RPMI8226 (cell line): ENCODE measurements around the gene LAMA4.

Source experiments
- DNase-seq: peaks from one replicate; pipeline ENCODE4 v3.0.0-alpha.2; 2015

LAMA4 gene

GRCh38 chr6:112253841-112254816, at the start of gene LAMA4:
Gene LAMA4, minus strand, starts transcription at chr6:112254567. Its CDS starts 417 bp downstream, at chr6:112254150.
- DNase-seq, result no peak

DNA sequence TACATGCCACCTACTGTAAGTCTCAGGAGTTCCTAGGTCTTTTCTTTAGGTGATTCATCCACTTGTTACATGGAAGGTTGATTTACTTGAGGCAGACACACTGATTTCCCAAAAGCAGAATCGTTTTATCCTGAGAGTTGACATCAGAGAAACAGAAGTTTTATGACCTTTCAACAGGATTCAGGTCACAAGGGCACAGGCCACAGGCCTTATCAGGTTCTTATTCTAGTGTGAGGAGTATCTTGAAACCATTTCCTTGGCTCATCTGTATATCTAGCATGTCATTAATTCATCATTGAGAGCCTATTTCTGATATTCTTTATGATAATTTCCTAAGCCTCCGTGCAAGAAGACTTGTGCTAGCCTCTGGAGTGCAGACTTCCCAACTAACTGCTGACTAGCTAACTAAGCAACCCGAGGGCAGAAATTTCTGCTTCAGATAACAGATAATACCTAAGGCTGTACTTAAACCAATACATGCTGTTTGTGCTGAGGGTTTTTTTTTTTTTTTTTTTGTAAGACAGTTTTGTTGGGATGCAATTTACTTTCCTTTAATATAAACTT, 47.9 kb upstream of the LAMA4 start:
- DNase-seq, result no peak

DNA sequence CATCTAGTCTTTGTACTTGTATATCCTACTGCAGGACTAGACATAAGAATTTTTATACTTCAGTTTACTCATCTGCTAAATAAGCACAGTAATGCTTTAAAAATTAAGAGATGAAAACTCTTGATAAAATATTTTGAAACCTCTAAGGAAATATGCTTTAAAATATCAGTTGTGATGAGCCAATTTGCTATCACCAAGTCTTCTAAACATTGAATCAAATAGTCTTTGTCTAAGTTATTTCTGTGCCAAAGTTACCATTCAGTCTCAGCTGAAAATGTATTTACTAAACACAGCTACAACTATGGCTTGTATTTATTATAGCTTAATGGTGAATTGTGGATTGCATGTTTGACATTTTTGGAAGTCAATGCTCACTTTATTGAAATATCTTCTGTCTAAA, 46.5 kb upstream of the LAMA4 start:
- DNase-seq, result no peak

- DNase-seq, result no peak
These were observed 44.5 kb upstream of the LAMA4 start for GRCh38 chr6:112298816-112299281.

- no peak for DNase-seq
These were observed 43.8 kb upstream of the LAMA4 start for GRCh38 chr6:112298021-112298745.

DNA sequence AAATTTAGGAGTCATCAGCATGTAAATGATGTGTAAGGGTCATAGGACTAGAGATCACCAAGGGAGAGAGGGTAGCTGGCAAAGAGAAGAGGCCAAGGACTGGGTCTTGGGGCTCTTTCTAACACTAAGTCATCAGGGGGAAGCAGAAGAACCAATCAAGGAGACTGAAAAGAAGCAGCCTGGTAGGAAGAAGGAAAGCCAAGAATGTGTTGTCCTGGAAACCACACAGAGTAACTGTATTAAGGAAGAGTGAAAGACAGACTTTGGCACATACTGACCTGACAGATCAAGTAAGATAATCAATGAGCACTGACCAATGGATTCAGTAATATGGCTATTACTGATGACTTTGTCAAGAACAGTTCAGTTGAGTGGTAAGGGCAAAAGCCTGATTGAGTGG, 42.3 kb upstream of the LAMA4 start:
- DNase-seq, result no peak

DNA sequence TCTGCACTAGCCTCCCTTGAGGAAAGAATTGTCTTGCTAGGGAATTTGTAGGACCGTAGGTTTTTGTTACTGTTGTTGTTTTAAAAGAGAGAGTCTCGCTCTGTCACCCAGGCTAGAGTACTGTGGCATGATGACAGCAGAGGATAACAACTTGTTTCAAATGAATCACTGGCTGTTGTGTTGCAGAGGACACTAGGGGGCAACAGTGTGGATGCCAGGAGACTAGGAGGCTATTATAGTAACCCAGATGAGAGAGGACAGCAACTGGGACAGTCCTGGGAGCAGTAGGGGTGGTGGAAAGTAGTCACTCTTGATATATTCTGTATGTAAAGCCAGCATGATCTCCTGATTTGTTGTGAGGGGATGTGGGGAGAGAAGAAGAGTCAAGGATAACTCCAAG, 41.8 kb upstream of the LAMA4 start:
- DNase-seq, result no peak

- DNase-seq, result no peak
These were observed 36.9 kb upstream of the LAMA4 start for GRCh38 chr6:112291161-112291762.

GRCh38 chr6:112289038-112289566, 34.7 kb upstream of the LAMA4 start:
- no peak for DNase-seq

DNA sequence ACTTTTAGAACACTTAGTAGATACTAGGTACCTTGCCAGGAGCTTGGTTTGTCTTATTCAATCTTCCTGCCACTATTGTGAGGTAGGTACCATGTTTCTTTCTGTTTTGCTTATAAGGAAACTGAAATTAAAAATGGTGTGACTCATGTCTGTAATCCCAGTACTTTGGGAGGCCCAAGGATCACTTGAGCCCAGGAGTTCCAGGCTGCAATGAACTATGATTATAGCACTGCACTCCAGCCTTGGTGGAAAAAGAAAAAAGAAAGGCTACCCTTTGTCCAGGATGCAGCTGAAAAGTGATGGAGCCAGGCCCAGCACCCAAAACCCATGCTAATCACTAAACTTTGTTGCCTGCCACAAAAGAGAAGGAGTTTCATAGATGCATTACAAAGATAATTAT, 34.1 kb upstream of the LAMA4 start:
- no peak for DNase-seq

DNA sequence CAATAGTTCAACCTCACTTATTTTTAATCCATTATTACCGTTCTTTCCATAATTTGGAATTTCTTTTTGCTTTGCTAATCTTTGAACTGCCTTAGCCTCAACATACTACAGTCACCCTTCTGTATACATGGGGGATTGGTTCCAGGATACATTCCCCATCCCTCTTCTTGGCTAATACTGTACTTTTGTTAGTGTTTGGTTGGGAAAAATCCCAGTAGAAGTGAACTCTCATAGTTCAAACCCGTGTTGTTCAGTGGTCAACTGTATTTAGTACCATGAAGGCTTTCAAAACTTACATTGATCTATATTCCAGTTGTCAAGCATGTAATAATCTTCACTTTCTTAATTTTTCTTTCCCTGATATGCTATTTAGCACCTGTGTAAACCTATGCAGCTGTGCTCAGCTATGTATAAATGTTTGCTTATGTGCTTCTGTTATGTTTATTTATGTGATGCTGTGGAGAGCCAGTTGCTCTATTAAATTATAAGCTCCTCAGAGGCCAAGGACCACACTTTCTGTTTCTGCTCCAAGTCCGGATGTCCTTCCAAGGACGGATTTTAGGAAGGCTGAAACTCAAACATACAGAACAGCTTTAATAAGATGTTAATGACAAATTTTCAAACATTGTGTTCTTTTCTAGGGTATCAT, 33.3 kb upstream of the LAMA4 start:
- DNase-seq, result no peak

DNA sequence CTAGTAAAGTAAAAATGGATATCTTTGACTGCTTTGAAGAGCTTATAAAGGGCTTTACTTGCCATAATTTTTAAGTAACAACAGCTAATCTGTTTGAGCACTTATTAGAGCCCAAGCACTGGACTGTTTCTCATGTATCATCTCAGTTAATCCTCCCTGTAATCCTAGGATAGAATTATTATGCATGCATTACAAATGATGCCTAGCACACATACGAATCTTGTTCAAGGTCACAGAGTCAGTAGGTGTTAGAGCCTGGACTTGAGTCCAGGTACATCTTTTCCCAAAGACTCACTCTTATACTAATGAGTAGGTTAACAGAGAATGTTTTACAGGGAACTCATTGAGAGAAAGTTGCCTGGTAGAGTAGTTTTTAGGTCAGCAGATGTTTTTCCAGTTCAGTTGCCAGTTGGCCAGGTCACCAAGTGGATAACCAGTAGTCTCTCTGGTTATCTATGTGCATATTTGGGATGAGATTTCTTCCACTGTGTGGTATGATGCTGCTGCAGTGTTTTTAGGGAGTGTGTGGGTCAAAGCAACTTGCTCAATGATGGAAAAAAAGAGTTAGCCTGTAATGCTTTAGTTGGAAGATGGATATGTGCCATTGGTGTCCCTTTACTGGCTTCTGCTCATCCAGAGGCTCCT, 32.3 kb upstream of the LAMA4 start:
- no peak for DNase-seq

DNA sequence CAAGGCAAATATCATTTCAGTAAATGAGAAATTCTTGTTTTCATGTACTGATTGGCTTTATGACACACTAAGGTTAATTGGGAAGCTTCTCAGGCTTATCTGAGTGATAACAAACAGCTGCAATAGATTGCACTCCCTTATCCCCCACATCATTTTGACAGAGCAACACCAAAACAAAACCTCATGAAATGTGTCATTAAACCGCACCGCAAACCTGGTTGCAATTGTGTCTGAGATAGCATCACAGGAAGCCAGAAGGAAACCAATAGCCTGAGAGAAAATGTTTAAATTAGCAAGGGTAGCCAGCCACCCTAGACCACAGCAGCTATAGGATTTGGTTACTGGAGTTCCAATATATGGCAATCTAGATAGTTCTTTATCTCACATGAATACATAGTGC, 31.6 kb upstream of the LAMA4 start:
- no peak for DNase-seq

- no peak for DNase-seq
These were observed 30.2 kb upstream of the LAMA4 start for GRCh38 chr6:112284603-112285002.

- no peak for DNase-seq
These were observed 29.3 kb upstream of the LAMA4 start for GRCh38 chr6:112283621-112284020.

- peak; percentile 8 for DNase-seq
These were observed 27.7 kb upstream of the LAMA4 start for GRCh38 chr6:112281821-112282615.

DNA sequence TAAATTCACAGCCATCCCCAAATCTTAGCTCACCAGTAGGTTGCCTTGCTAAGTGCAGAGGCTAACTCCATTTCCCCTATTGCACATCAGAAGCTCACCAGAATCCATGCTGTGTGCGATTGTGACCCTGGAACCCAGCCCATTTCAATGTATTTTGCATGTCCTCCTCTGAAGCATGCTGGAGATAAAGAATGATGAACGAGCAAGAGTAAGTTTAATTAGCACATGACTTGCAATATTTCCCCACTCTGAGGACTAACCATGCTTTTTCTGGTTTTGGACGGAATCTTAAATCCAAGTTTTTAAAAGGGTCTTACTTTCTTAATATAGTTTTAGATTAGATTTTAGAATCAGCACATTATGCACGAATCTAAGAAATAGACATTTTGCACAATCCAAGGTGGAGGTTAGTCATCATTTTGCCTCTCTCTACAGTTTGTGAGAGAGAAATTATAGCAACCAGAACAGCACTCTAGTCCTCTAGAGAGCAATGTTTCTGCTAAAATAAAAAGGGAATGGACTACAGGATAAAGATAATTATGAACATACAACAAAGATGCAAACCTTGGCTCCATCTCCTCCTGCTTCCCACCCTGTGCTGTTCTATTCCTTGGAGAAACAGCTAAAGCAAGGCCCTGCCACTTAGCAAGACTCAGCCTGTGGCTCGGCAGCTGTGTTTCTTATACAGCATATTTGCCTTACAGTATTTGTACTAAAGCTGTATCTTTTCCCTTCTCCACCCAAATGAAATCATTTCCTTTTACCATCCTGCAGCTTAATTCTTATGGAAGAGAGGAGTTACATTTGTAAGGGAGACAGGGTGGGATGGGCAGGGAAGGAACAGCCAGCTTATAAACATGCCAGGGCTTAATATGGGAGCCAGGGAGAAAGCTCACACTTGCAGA, 24.9 kb upstream of the LAMA4 start:
- no peak for DNase-seq

DNA sequence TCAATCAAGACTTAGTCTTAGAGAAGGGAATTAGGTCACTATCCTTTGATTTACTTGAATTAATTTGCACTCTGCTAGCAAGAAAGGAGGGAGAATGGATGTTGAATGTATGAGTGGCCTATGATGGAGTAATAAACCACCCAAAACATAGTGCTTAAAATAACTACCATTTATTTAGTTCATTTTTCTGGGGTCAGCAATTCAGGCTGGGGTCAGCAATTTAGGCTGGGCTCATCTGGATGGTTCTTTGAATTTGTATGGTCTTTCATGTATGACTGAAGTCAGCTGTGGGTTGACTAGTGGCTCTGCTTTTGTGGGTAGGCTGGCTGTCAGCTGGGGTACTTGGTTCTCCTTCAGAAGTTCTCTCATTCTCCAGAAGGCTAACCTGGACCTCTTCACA, 21.0 kb upstream of the LAMA4 start:
- DNase-seq, result no peak

- no peak for DNase-seq
These were observed 20.4 kb upstream of the LAMA4 start for GRCh38 chr6:112274774-112275173.

DNA sequence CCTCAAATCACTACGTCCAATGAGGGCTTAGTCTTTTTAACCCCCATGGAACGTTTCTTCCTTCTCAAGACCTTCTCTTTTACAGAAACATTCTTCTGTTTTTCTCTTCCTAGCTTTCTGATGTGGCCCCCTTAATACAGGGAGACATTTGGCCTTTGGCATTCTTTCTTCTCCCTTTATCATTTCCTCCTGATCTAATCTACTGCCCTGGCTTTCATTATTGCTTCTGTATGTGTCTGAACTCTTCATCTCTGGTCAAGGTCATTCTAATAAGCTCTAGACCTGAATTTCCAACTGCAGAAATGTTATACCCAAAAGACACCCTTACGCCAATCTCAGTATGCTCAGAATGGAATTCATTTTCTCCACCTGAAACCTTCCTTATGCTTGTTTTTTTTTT, 18.4 kb upstream of the LAMA4 start:
- no peak for DNase-seq
